ENCODE results near the gene SPATC1L.

DNA sequence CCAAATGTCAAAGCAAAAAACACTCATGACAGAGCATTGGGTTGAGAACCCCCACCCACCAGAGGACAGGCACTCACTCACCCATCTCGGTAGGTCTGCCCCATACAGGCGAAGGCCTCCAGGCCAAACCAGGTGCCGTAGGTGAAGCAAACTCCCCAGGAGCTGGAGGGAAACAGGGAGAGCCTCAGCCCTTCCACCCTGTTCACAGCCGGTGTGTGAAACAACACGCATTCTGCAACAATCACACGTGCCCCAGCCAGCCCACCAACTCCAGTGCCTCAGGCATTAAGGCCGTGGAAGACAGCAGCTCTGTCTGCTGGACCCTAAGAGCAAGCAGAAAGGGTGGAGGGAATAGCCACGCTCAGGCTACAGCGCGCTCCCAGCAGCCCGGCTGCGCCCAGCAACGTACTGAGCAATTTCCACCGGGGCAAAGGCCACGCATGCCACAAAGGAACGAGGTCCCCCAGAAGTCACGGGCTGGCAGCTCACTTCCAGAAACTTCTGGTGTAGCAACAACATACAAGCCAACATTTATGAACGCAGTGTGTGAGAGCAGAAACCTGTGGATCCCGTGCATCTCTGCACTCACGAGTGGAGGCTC is 11.4 kb upstream of the SPATC1L start:
- TF ChIP-seq CTCF (IDR thresholded peaks at IDR 0.05): no peak
- TF ChIP-seq NR3C1 (IDR thresholded peaks at IDR 0.05): no peak
- TF ChIP-seq CEBPB (IDR thresholded peaks at IDR 0.05): no peak
- TF ChIP-seq RAD21 (conservative IDR thresholded peaks at IDR 0.05 in 1 of 2, IDR thresholded peaks at IDR 0.05 in 1 of 2): no peak
- no peak for TF ChIP-seq RNF2 (IDR thresholded peaks at IDR 0.05; ENCODE audit: borderline replicate concordance, low read depth)
- TF ChIP-seq KDM1A (IDR thresholded peaks at IDR 0.05; ENCODE audit: low read depth): no peak
- TF ChIP-seq RFX5 (IDR thresholded peaks at IDR 0.05): no peak
- TF ChIP-seq, protein P1, sequence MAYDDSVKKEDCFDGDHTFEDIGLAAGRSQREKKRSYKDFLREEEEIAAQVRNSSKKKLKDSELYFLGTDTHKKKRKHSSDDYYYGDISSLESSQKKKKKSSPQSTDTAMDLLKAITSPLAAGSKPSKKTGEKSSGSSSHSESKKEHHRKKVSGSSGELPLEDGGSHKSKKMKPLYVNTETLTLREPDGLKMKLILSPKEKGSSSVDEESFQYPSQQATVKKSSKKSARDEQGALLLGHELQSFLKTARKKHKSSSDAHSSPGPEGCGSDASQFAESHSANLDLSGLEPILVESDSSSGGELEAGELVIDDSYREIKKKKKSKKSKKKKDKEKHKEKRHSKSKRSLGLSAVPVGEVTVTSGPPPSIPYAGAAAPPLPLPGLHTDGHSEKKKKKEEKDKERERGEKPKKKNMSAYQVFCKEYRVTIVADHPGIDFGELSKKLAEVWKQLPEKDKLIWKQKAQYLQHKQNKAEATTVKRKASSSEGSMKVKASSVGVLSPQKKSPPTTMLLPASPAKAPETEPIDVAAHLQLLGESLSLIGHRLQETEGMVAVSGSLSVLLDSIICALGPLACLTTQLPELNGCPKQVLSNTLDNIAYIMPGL (CRISPR knock-in tag; IDR thresholded peaks at IDR 0.05; ENCODE audit: borderline replicate concordance): no peak
- TF ChIP-seq, protein P2, sequence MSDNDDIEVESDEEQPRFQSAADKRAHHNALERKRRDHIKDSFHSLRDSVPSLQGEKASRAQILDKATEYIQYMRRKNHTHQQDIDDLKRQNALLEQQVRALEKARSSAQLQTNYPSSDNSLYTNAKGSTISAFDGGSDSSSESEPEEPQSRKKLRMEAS (IDR thresholded peaks at IDR 0.05): no peak
